Effector memory CD4-positive, alpha-beta T cell (primary cell): ENCODE data around the gene B9D2.

Experiments used
- DNase-seq, 3 donors: peaks; one replicate each; pipeline ENCODE4 v3.0.0-alpha.2; 2020
- H3K27ac ChIP-seq: 2 replicates; pipeline ENCODE4 v1.7.0; 2013; ENCODE audit warnings: mild to moderate bottlenecking, low read length, moderate library complexity; ENCODE audit not compliant: insufficient read depth, poor library complexity, severe bottlenecking
- H3K27me3 ChIP-seq: replicated peaks from 2 replicates; pipeline ENCODE4 v1.7.0; 2013; ENCODE audit warnings: mild to moderate bottlenecking, low read length; ENCODE audit not compliant: insufficient read depth, control insufficient read depth, poor library complexity, severe bottlenecking
- H3K36me3 ChIP-seq: 2 replicates; pipeline ENCODE4 v1.7.0; 2013; ENCODE audit warnings: mild to moderate bottlenecking, low read length, moderate library complexity; ENCODE audit not compliant: control insufficient read depth, insufficient read depth
- H3K4me1 ChIP-seq: 2 replicates; pipeline ENCODE4 v1.7.0; 2013; ENCODE audit warnings: low read length, mild to moderate bottlenecking; ENCODE audit not compliant: control insufficient read depth, insufficient read depth, poor library complexity, severe bottlenecking
- H3K4me3 ChIP-seq: 2 replicates; pipeline ENCODE4 v1.7.0; 2013; ENCODE audit warnings: low read length, low read depth, mild to moderate bottlenecking; ENCODE audit not compliant: insufficient read depth, poor library complexity, severe bottlenecking
- H3K9me3 ChIP-seq: 2 replicates; pipeline ENCODE4 v1.7.0; 2013; ENCODE audit warnings: mild to moderate bottlenecking, low read length, moderate library complexity; ENCODE audit not compliant: control insufficient read depth

B9D2 gene

DNA sequence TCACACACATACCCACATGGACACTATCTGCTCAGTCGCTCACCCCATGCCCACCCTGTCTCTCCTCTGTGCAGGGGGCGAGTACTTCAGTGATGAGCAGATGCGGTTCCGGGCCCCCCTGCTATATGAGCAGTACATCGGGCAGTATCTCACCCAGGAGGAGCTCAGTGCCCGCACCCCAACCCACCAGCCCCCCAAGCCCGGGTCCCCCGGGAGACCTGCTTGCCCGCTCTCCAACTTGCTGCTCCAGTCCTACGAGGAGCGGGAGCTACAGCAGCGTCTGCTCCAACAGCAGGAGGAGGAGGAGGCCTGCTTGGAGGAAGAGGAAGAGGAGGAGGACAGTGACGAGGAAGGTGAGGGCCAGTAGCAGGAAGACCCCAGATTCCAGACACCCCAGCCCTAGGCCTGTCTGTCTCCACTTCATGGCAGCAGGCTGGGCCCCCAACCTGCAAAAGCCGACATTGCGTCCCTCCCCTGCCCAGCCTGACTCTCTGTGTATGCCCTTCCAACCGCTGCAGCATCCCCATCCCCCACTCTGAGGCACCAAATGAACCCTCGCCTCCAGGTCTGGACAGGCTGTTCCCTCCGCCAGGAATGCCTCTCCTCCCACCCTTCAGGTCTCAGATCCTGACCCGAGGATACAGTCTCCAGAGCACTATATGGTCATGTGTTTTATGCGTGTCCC lies 44.3 kb downstream of the B9D2 start:
- Histone ChIP-seq H3K9me3 (no peaks in the 10 kb centered on the region), H3K36me3 (peaks cover 62% of the 10 kb centered on the region)

DNA sequence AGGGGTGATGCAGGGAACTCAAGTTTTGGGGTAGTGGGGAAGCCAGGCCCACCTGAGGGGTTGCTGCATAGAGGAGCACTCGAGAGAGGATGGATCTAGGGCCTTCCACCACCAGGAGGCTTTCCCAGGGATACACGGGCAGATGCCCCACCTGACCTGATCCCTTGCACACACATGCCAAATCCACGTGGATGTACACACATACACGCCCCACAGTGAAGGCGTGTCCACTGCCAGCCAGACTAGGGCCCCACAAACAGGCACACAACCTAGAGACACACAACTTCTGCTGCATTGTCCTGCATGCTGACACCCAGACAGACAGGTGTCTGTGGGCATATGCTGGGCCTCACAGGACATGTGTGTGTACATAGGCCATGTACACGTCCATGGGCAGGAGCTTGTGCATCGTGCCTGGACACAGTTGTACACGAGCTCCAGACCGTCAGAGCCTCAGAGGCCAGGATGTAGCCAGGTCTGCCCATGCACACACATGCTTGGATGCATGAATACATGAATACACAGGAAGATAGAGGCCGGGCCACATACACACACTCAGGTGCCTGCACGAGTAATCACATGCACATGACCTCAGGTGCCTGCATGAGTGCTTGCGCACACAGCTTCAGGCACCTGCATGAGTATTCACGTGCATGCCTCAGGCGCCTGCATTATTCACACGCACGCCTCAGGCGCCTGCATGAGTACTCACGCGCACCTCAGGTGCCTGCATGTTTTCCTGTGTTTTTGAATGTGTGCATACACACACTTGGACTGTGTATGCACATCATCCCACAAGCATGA lies 45.1 kb downstream of the B9D2 start:
- Histone ChIP-seq H3K27me3 (no peaks in the 10 kb centered on the region), H3K4me1 (no peaks in the 10 kb centered on the region), H3K36me3 (peaks cover 64% of the 10 kb centered on the region), H3K4me3 (no peak overlapping the region), H3K9me3 (no peaks in the 10 kb centered on the region), H3K27ac (no peak overlapping the region)
- no peak for DNase-seq

More for the DNA sequence above, 44.3 kb downstream of the B9D2 start:
- Histone ChIP-seq H3K4me1 (no peaks in the 10 kb centered on the region), H3K4me3 (no peak overlapping the region), H3K27ac (no peak overlapping the region), H3K27me3 (no peaks in the 10 kb centered on the region)
- no peak for DNase-seq

DNA sequence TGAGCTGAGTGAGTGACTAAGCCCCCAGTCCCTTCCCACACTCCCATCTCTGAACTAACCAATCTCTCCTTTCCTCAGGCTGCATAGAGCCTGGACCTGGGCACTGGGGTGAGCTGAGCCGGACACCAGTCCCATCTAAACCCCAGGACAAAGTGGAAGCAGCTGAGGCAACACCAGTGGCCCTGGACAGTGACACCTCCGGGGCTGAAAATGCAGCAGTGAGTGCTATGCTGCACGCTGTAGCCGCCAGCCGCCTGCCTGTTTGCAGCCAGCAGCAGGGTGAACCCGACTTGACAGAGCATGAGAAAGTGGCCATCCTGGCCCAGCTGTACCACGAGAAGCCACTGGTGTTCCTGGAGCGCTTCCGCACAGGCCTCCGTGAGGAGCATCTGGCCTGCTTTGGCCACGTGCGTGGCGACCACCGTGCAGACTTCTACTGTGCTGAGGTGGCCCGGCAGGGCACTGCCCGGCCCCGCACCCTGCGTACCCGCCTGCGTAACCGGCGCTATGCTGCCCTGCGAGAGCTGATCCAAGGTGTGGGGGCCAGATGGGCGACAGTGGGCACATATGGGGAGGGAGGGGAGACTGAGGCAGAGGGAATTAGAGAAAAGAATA lies 47.5 kb downstream of the B9D2 start:
- no peaks in the 10 kb centered on the region for H3K9me3 ChIP-seq
- no peak overlapping the region for H3K4me3 ChIP-seq
- H3K27ac ChIP-seq: no peak overlapping the region
- H3K27me3 ChIP-seq: no peaks in the 10 kb centered on the region
- H3K4me1 ChIP-seq: no peaks in the 10 kb centered on the region
- no peak for DNase-seq
- peaks cover 75% of the 10 kb centered on the region for H3K36me3 ChIP-seq

DNA sequence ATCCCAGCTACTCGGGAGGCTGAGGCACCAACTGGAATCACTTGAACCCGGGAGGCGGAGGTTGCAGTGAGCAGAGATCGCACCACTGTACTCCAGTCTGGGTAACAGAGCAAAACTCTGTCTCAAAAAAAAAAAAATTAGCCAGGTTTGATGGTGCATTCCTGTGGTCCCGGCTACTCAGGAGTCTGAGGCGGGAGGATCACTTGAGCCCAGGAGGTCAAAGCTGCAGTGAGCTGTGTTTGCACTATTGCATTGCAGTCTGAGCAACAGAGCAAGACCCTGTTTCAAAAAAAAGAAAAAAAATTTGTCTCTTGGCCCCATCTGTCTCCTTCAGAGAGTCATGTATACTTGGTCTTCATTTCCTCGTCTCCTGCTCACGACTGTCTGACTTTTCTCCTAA lies 52.3 kb downstream of the B9D2 start:
- Histone ChIP-seq H3K9me3 (no peaks in the 10 kb centered on the region), H3K27ac (no peak overlapping the region), H3K4me1 (peaks cover 32% of the 10 kb centered on the region), H3K4me3 (no peak overlapping the region), H3K27me3 (no peaks in the 10 kb centered on the region), H3K36me3 (peaks cover 30% of the 10 kb centered on the region)
- DNase-seq: no peak

DNA sequence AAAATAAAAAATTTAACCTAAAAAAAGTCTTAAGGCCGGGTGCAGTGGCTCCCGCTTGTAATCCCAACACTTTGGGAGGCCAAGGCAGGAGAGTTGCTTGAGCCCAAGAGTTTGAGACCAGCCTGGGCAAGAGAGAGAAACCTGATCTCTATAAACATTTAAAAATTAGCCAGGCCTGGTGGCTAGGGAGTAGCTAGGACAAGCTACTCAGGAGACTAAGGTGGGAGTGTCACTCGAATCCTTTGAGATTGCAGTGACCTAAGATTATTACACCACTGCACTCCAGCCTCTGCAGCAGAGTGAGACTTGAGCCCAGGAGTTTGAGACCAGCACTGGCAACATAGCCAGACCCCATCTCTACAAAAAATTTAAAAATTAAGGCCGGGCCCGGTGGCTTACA lies 52.9 kb downstream of the B9D2 start:
- Histone ChIP-seq H3K27ac (peak overlapping the region; percentile 94), H3K36me3 (peaks cover 29% of the 10 kb centered on the region)
- DNase-seq: no peak

DNA sequence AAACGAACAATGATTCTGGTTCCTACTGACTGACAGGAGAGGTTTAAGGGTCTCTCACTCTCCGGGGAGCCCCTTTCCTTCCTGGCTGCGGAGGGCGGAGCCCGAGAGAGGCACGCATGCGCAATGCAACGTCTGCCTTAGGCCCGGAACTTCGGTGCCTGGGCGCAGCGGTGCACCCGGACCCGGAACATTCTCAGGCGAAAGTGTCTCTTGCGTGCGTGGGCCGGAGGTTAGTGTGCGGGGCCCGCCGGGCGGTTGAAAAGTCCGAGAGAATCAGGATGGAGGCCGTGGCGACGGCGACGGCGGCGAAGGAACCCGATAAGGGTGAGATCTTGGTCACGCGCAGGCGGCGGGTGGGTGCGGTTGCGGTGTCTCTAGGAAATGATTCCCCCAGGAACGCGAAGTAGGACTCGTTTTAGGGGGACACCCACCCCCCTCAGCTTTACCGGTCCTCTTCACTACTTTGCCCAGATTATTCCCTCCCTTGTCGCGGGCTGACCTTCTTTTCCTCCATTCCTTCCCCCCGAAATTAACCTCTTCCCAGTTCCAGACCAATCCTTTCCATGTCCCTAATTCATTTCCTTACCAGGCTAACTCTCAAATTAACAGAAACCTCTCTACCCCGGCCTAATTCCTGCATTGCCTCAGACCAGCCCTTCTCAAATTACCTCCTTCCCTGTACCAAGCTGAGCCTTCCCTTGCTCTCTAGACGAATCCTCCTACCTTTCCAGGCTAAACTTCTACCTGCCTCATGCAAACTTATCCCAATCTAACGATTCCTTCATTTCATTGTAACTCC lies 53.7 kb downstream of the B9D2 start, which contains the start of gene CCDC97:
Gene CCDC97, plus strand, starts transcription at position 140 of the 799 bp plus-strand sequence. Its CDS starts 139 bp downstream, at position 279.
- peak within 1 kb of the TSS; percentile 94 for H3K27ac ChIP-seq
- H3K4me1 ChIP-seq: peaks cover 46% of the 10 kb centered on the region
- H3K36me3 ChIP-seq: peaks cover 32% of the 10 kb centered on the region
- no peaks in the 10 kb centered on the region for H3K9me3 ChIP-seq
- H3K27me3 ChIP-seq: no peaks in the 10 kb centered on the region
- H3K4me3 ChIP-seq: peak within 1 kb of the TSS; percentile 67
- peak; percentile 79 to 85 (median 81) for DNase-seq

More for the DNA sequence above, 52.9 kb downstream of the B9D2 start:
- Histone ChIP-seq H3K4me1 (peaks cover 38% of the 10 kb centered on the region), H3K27me3 (no peaks in the 10 kb centered on the region), H3K9me3 (no peaks in the 10 kb centered on the region), H3K4me3 (peak overlapping the region; percentile 67)

DNA sequence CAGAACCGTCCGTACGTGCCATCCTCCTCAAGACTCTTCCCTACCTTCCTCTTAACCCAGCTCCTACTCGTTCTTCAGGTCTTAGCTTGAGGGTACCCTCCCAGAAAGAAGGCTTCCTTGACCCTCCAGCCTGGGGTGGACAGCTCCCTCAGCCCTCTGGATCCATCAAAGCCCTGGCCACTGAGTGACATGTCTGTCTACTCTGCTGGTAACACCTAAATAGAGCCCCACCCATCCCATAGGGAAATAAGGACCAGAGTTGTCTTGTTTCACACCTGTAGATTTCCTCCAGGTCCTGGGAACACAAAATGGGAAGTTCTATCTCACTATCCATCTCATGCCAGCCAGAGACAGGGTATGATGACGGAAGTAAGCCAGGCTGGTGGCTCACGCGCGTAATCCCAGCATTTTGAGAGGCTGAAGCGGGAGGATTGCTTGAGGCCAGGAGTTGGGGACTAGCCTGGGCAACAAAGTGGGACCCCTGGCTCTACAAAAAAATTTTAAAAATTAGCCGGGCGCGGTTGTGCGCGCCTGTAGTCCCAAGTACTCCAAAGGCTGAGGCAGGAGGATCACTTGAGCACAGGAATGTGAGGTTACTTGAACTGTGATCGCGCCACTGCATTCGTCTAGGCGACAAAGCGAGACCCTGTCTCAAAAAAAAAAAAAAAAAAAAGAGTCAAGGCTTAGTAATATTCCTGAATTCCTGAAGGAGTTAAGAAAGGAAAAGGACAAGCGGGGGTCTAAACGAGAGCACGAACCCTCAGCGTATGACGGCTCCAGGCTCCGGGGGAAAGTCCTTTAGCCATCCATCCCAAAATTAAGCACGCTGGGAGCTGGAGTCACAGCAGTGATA lies 54.5 kb downstream of the B9D2 start:
- Histone ChIP-seq H3K27ac (peak overlapping the region; percentile 94), H3K9me3 (no peaks in the 10 kb centered on the region), H3K4me1 (peaks cover 55% of the 10 kb centered on the region), H3K27me3 (no peaks in the 10 kb centered on the region), H3K36me3 (peaks cover 36% of the 10 kb centered on the region), H3K4me3 (peak overlapping the region; percentile 67)
- DNase-seq: no peak

DNA sequence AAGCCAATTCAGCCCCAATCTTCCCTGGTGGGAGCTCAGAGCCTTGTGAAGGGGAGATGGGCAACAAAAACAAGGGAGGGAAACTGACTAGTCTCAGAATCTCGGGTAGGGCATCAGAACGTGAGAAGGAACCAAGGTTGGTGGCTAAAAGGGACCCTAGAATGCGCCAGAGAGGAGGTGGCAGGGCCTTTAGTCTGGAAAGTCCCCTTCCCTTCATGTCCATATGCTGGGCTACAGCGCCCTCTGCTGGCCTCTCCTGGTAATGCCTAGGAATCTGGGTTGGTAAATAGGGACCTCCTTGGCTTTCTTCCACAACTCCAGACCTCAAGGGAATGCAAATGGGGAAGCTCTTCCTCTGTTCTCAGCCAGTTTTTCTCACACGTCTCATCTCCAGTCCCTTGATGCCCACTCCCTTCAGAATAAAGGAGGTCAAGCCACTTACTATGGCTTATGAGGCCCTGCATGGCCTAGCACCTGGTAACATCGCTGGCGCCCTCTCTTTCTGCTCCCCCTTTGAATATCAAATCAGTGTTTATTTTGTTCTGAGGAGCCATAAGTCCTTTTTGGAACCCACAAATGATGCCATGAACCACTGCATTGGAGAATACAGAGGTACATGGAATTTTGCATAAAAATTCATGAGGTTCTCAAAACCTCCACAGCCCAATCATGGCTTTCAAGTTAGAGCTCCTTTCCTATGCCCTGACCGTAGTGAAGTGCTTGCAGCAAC lies 55.3 kb downstream of the B9D2 start:
- Histone ChIP-seq H3K4me3 (peak overlapping the region; percentile 67), H3K4me1 (peaks cover 62% of the 10 kb centered on the region), H3K36me3 (peaks cover 39% of the 10 kb centered on the region), H3K9me3 (no peaks in the 10 kb centered on the region), H3K27ac (peak overlapping the region; percentile 94), H3K27me3 (no peaks in the 10 kb centered on the region)
- DNase-seq: peak; percentile 85 to 92 (median 90)
